HepG2 (cell line): ENCODE data around the gene CDC6. TPM values are rescaled to one million over a fixed set of nuclear protein-coding genes. Genes with fewer than 3 reads are reported as not detected.

Experiments
- ATAC-seq: fragments of 200-7000 bp; cut with Tn5 transposase; 3 replicates; pipeline ENCODE4 v1.9.1; 2020; ENCODE audit warnings: mild to moderate bottlenecking, moderate library complexity
- BruUV-seq: library from RNA; stranded (reverse); fragments of 400-500 nt; replicated peaks from 2 replicates; lab custom pipeline; 2021; lab: Mats Ljungman, UMichigan
- CTCF ChIA-PET: fragments of 300-600 bp; formaldehyde crosslinking; extraction: SDS; loops from one replicate; lab custom pipeline; 2021; ENCODE audit warnings: low total read pairs, inconsistent platforms, low intra/inter-chr PET ratio; lab: Yijun Ruan, JAX
- POLR2A ChIA-PET: fragments of 350-600 bp; sonication (Branson Sonifier 250); formaldehyde crosslinking; loops from one replicate; lab custom pipeline; 2020; ENCODE audit warnings: antibody characterized with exemption, inconsistent platforms; lab: Yijun Ruan, JAX
- DNase-seq: peaks from one replicate; pipeline ENCODE4 v3.0.0-alpha.2; 2015; ENCODE audit warnings: low spot score
- FAIRE-seq: peaks from 3 replicates; lab custom pipeline; 2011; peaks lifted over from hg19 to GRCh38; lab: Jason Lieb, UNC
- H2AFZ ChIP-seq: one replicate; pipeline ENCODE4 v1.6.1; 2011; ENCODE audit warnings: low read length, inconsistent platforms
- H3K27ac ChIP-seq: fragments of 300-600 bp; 3 replicates; pipeline ENCODE4 v1.8.0; 2011; ENCODE audit warnings: mixed run types, mild to moderate bottlenecking, mixed read lengths, low read length, inconsistent platforms; ENCODE audit not compliant: insufficient read depth; ENCODE audit errors: extremely low read length
- H3K27me3 ChIP-seq, 2 experiments: fragments of 200-600 bp in 1 of 2; 2 replicates in 1 of 2; 3 replicates in 1 of 2; pipeline versions ENCODE4 v1.6.0 to v1.8.0; 2011; ENCODE audit warnings: low read length in 2 of 2, mild to moderate bottlenecking in 2 of 2, moderate library complexity in 2 of 2, inconsistent platforms in 1 of 2; ENCODE audit not compliant: insufficient read depth in 2 of 2, control insufficient read depth in 1 of 2
- H3K36me3 ChIP-seq, 2 experiments: fragments of 200-600 bp in 1 of 2; replicated peaks in 1 of 2; 2 replicates in 1 of 2; 3 replicates in 1 of 2; pipeline versions ENCODE4 v1.5.1 to v1.8.0; 2011; ENCODE audit warnings: low read length in 2 of 2, inconsistent platforms in 1 of 2; ENCODE audit not compliant: insufficient read depth in 2 of 2, control insufficient read depth in 1 of 2
- H3K4me1 ChIP-seq: 2 replicates; pipeline ENCODE4 v1.5.1; 2012; ENCODE audit warnings: low read length, inconsistent platforms; ENCODE audit not compliant: insufficient read depth
- H3K4me2 ChIP-seq: 2 replicates; pipeline ENCODE4 v1.6.0; 2011; ENCODE audit warnings: low read depth, low read length, inconsistent platforms
- H3K4me3 ChIP-seq, 3 experiments: fragments of 200-600 bp in 1 of 3; sonication (generic), shearing (Covaris generic) in 1 of 3; replicated peaks in 1 of 3; 2 replicates each; pipeline ENCODE4 v1.5.1; 2011 to 2016; ENCODE audit warnings: low read length in 3 of 3, inconsistent platforms in 2 of 3, low read depth in 2 of 3, mild to moderate bottlenecking in 2 of 3, control low read depth in 1 of 3, mixed read lengths in 1 of 3; ENCODE audit not compliant: insufficient read depth in 1 of 3
- H3K79me2 ChIP-seq: one replicate; pipeline ENCODE4 v1.6.1; 2011; ENCODE audit warnings: low read length, inconsistent platforms; ENCODE audit not compliant: insufficient read depth
- H3K9ac ChIP-seq: 2 replicates; pipeline ENCODE4 v1.6.0; 2011; ENCODE audit warnings: mild to moderate bottlenecking, low read depth, low read length, inconsistent platforms; ENCODE audit not compliant: insufficient read depth
- H3K9me3 ChIP-seq: 2 replicates; pipeline ENCODE4 v1.5.1; 2012; ENCODE audit warnings: mild to moderate bottlenecking, low read length
- H4K20me1 ChIP-seq: 2 replicates; pipeline ENCODE4 v1.6.0; 2011; ENCODE audit warnings: inconsistent platforms, mild to moderate bottlenecking, low read length, moderate library complexity; ENCODE audit not compliant: insufficient read depth
- EEA1 ChIP-seq: sonication (generic); formaldehyde crosslinking; IDR thresholded peaks from 2 replicates; pipeline ENCODE4 v1.5.1; 2020; ENCODE audit warnings: mild to moderate bottlenecking, missing genetic modification reagents, borderline replicate concordance
- PITX1 ChIP-seq: sonication (generic); formaldehyde crosslinking; IDR thresholded peaks from 2 replicates; pipeline ENCODE4 v1.5.1; 2020; ENCODE audit warnings: mild to moderate bottlenecking, missing genetic modification reagents
- XBP1 ChIP-seq: sonication (generic); formaldehyde crosslinking; IDR thresholded peaks from 2 replicates; pipeline ENCODE4 v1.5.0; 2020; ENCODE audit warnings: missing genetic modification reagents
- ZFAT ChIP-seq: sonication (generic); formaldehyde crosslinking; conservative IDR thresholded peaks from 2 replicates; pipeline ENCODE4 v1.8.1; 2023; ENCODE audit warnings: missing genetic modification reagents, inconsistent platforms
- ZFX ChIP-seq: sonication (generic); formaldehyde crosslinking; IDR thresholded peaks from 2 replicates; pipeline ENCODE4 v1.4.0; 2020; ENCODE audit warnings: mild to moderate bottlenecking, low read depth, missing genetic modification reagents, moderate library complexity
- ZNF704 ChIP-seq: sonication (generic); formaldehyde crosslinking; IDR thresholded peaks from 2 replicates; pipeline ENCODE4 v1.8.1; 2023; ENCODE audit warnings: mild to moderate bottlenecking, inconsistent platforms, moderate library complexity, missing genetic modification reagents, borderline replicate concordance
- WGBS: methylation state at CpG from one replicate; pipeline ENCODE4 v1.1.6; 2017; ENCODE audit warnings: low lambda C conversion rate; 5-methylcytosine and 5-hydroxymethylcytosine counted together
- in situ Hi-C: cut with HindIII; loops from 2 replicates; pipeline ENCODE4 v1.10.0; 2017; ENCODE audit warnings: low pct_unique_long_range_greater_than_20kb; ENCODE audit not compliant: extremely low pct_ligation_motif_present
- intact Hi-C: fragments of 100-400 bp; cut with micrococcal nuclease; formaldehyde crosslinking; loops from one replicate; pipeline ENCODE4 v1.10.0; 2022; ENCODE audit not compliant: unreplicated experiment
- polyA plus RNA-seq, 8 experiments: library from polyadenylated mRNA; depleted of rRNA in 3 of 8; stranded (reverse) in 7 of 8; unstranded in 1 of 8; fragments of >200 nt; fragmentation: Illumina TruSeq in 4 of 8; extraction: Trizol in 4 of 8; gene quantifications; 2 replicates each; pipeline versions ENCODE4 v1.2.1 to v1.2.3, GENCODE V29; 2011 to 2016; ENCODE audit warnings: low read depth in 4 of 8, missing spikeins in 1 of 8, mixed read lengths in 1 of 8; ENCODE audit not compliant: insufficient read depth in 1 of 8
- total RNA-seq, 5 experiments: library from RNA; depleted of rRNA; stranded (reverse); fragments of >200 nt; fragmentation: Illumina TruSeq; extraction: Trizol; gene quantifications; 2 replicates each; pipeline ENCODE4 v1.2.3, GENCODE V29; 2016; ENCODE audit warnings: low read depth in 1 of 5
- TF ChIP-seq, protein P1 (sequence below): sonication (generic); formaldehyde crosslinking; IDR thresholded peaks from 2 replicates; pipeline ENCODE4 v1.4.0; 2020; ENCODE audit warnings: missing genetic modification reagents, borderline replicate concordance

Gene CDC6
- total and polyA plus RNA-seq, 2 of the 13 experiments (the other 11 are each of a cell fraction or from before 2014, with no cell fraction given) = 17.4 to 114 TPM

- H3K4me3 ChIP-seq = no peak overlapping the region
- in situ Hi-C loops = no loop called here
- TF ChIP-seq ZFAT (no peak), ZNF704 (CRISPR knock-in tag) (no peak), ZFX (CRISPR knock-in tag) (no peak), XBP1 (CRISPR knock-in tag) (no peak), EEA1 (CRISPR knock-in tag) (no peak), PITX1 (CRISPR knock-in tag) (no peak)
- TF ChIP-seq, protein P1, sequence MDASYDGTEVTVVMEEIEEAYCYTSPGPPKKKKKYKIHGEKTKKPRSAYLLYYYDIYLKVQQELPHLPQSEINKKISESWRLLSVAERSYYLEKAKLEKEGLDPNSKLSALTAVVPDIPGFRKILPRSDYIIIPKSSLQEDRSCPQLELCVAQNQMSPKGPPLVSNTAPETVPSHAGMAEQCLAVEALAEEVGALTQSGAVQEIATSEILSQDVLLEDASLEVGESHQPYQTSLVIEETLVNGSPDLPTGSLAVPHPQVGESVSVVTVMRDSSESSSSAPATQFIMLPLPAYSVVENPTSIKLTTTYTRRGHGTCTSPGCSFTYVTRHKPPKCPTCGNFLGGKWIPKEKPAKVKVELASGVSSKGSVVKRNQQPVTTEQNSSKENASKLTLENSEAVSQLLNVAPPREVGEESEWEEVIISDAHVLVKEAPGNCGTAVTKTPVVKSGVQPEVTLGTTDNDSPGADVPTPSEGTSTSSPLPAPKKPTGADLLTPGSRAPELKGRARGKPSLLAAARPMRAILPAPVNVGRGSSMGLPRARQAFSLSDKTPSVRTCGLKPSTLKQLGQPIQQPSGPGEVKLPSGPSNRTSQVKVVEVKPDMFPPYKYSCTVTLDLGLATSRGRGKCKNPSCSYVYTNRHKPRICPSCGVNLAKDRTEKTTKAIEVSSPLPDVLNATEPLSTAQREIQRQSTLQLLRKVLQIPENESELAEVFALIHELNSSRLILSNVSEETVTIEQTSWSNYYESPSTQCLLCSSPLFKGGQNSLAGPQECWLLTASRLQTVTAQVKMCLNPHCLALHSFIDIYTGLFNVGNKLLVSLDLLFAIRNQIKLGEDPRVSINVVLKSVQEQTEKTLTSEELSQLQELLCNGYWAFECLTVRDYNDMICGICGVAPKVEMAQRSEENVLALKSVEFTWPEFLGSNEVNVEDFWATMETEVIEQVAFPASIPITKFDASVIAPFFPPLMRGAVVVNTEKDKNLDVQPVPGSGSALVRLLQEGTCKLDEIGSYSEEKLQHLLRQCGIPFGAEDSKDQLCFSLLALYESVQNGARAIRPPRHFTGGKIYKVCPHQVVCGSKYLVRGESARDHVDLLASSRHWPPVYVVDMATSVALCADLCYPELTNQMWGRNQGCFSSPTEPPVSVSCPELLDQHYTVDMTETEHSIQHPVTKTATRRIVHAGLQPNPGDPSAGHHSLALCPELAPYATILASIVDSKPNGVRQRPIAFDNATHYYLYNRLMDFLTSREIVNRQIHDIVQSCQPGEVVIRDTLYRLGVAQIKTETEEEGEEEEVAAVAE (CRISPR knock-in tag) = no peak
- no peak for ATAC-seq
- no peak overlapping the region for H3K9ac ChIP-seq
- no peak for FAIRE-seq
- no peaks in the 10 kb centered on the region for H3K79me2 ChIP-seq
- WGBS = 51% methylated on average over 3 of the region's 4 CpGs
- POLR2A ChIA-PET = interaction anchor here (1.3 to 3.5 kb wide), 2 partner anchors 33 to 39 kb away, joined by 3 to 13 read pairs; no protein-coding TSS in a partner anchor
- no peak for DNase-seq
- no peak overlapping the region for H3K4me2 ChIP-seq
- H3K9me3 ChIP-seq = no peaks in the 10 kb centered on the region
- H3K27me3 ChIP-seq = no peaks in the 10 kb centered on the region; a peak in 1 of 5 replicates
- CTCF ChIA-PET = no interaction called here
- peaks cover 87% of the 10 kb centered on the region for H3K4me1 ChIP-seq
- intact Hi-C loops = no loop called here
- no peaks in the 10 kb centered on the region for H4K20me1 ChIP-seq
- H3K36me3 ChIP-seq = no peaks in the 10 kb centered on the region
- no peak overlapping the region for H3K27ac ChIP-seq
- no TSS peak for BruUV-seq
- H2AFZ ChIP-seq = no peak overlapping the region
Observed at GRCh38 chr17:40312893-40313667, 25.4 kb downstream of the CDC6 start.
